Common myeloid progenitor, CD34-positive (primary cell): ENCODE data around the gene IGSF6.
A peak's percentile ranks its signal among the peaks of the same experiment; 100 is the strongest.

ENCODE experiments used
- CTCF ChIA-PET: fragments of 350-600 bp; sonication (Branson Sonifier 250); formaldehyde crosslinking; loops from one replicate; lab custom pipeline; 2021; ENCODE audit warnings: antibody characterized with exemption; lab: Charles Lee
- POLR2A ChIA-PET: fragments of 350-600 bp; sonication (Branson Sonifier 250); formaldehyde crosslinking; loops from one replicate; lab custom pipeline; 2021; ENCODE audit warnings: antibody characterized with exemption; lab: Charles Lee
- DNase-seq, 3 donors: peaks; one replicate each; pipeline versions ENCODE4 v3.0.0 to v3.0.0-alpha.2; 2013
- H3K27ac ChIP-seq, 2 experiments: 1 replicate in 1 of 2; 2 replicates in 1 of 2; pipeline ENCODE4 v1.7.0; 2013; ENCODE audit warnings: inconsistent platforms in 2 of 2, low read length in 2 of 2, mild to moderate bottlenecking in 2 of 2, low read depth in 1 of 2, moderate library complexity in 1 of 2; ENCODE audit not compliant: severe bottlenecking in 2 of 2, insufficient read depth in 1 of 2, poor library complexity in 1 of 2
- H3K27me3 ChIP-seq, 5 experiments: replicated peaks in 2 of 5; 1 replicate in 3 of 5; 2 replicates in 2 of 5; pipeline versions ENCODE4 v1.6.1 to v1.7.0; 2013; ENCODE audit warnings: low read length in 4 of 5, mild to moderate bottlenecking in 2 of 5, moderate library complexity in 2 of 5, inconsistent platforms in 1 of 5; ENCODE audit not compliant: insufficient read depth in 5 of 5, control insufficient read depth in 4 of 5
- H3K36me3 ChIP-seq, 4 experiments: 1 replicate in 2 of 4; 2 replicates in 2 of 4; pipeline versions ENCODE4 v1.6.1 to v1.7.0; 2013; ENCODE audit warnings: low read length in 3 of 4, control low read depth in 1 of 4, mild to moderate bottlenecking in 1 of 4; ENCODE audit not compliant: control insufficient read depth in 4 of 4, insufficient read depth in 4 of 4
- H3K4me1 ChIP-seq, 4 experiments: 1 replicate in 3 of 4; 2 replicates in 1 of 4; pipeline versions ENCODE4 v1.6.1 to v1.7.1; 2013; ENCODE audit warnings: low read length in 3 of 4, mild to moderate bottlenecking in 3 of 4, control low read depth in 1 of 4, inconsistent platforms in 1 of 4, moderate library complexity in 1 of 4; ENCODE audit not compliant: control insufficient read depth in 4 of 4, insufficient read depth in 4 of 4; ENCODE audit errors: control extremely low read depth in 1 of 4
- H3K4me3 ChIP-seq, 7 experiments: 1 replicate in 4 of 7; 2 replicates in 3 of 7; pipeline versions ENCODE4 v1.5.1 to v1.7.0; 2013; ENCODE audit warnings: mild to moderate bottlenecking in 7 of 7, low read length in 6 of 7, moderate library complexity in 6 of 7, inconsistent platforms in 2 of 7, low read depth in 2 of 7, control low read depth in 1 of 7; ENCODE audit not compliant: insufficient read depth in 4 of 7, control insufficient read depth in 1 of 7; ENCODE audit errors: extremely low read depth in 1 of 7
- H3K9me3 ChIP-seq, 5 experiments: 1 replicate in 4 of 5; 2 replicates in 1 of 5; pipeline versions ENCODE4 v1.6.1 to v1.7.1; 2013; ENCODE audit warnings: low read length in 4 of 5, mild to moderate bottlenecking in 2 of 5, inconsistent platforms in 1 of 5, low read depth in 1 of 5, moderate library complexity in 1 of 5; ENCODE audit not compliant: control insufficient read depth in 4 of 5, insufficient read depth in 2 of 5; ENCODE audit errors: control extremely low read depth in 1 of 5
- WGBS: methylation state at CpG from one replicate; pipeline ENCODE4 v1.1.5; 2013; ENCODE audit not compliant: insufficient coverage; 5-methylcytosine and 5-hydroxymethylcytosine counted together

The IGSF6 gene

DNA sequence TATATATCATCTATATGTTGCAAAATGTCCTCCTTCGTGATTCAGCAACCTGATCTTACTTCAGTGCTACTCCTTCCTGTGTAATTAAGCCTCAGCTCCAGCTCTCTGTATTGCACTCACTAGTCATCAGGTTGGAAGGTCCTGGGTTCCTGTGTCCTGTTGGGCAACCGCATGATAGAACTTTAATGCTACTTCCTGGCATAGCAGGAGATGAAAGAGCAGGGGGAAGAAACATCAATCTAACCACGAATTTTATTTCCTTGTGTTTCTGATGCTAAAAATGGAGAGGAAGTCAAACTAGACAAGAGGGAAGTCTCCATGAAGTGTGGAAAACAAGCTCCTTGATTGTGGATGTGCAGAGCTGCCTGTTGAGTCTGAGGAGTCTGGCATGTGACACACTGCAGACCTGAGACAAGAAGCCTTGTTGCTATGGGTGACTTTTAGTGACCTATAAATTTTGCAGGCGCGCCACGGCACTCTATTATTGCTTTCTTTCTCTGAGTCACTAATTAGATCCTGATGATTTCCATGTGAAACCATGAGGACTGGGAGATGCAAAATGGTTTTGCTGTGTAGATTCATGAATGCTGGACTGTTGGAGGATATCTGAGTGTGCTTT lies 25.6 kb downstream of the IGSF6 start:
- DNase-seq: peak; percentile 34 to 84 (median 79)
- H3K9me3 ChIP-seq: peaks cover 0 to 4% (median 0%) of the 10 kb centered on the region in 5 experiments
- CTCF ChIA-PET: interaction anchor here (1.2 to 1.6 kb wide), 2 partner anchors 22 to 35 kb away, joined by 4 to 6 read pairs; no protein-coding TSS in a partner anchor
- peaks cover 21 to 42% (median 29%) of the 10 kb centered on the region in 4 experiments for H3K36me3 ChIP-seq
- no peaks in the 10 kb centered on the region for H3K27me3 ChIP-seq
- H3K4me3 ChIP-seq: peak overlapping the region in 2 of 7 experiments; percentile 4 to 31
- POLR2A ChIA-PET: interaction anchor here (0.8 to 1.1 kb wide), 2 partner anchors 10 kb away, joined by 3 to 5 read pairs; no protein-coding TSS in a partner anchor
- WGBS: 28% methylated on average over 6 of the region's 6 CpGs
- peaks cover 2 to 22% (median 13%) of the 10 kb centered on the region in 4 experiments for H3K4me1 ChIP-seq
- peak overlapping the region in 1 of 2 experiments; percentile 52 for H3K27ac ChIP-seq

- H3K4me3 ChIP-seq: no peak overlapping the region
- peaks cover 21 to 42% (median 29%) of the 10 kb centered on the region in 4 experiments for H3K36me3 ChIP-seq
- peaks cover 2 to 30% (median 13%) of the 10 kb centered on the region in 4 experiments for H3K4me1 ChIP-seq
- no CpG with 5 or more reads among the region's 1 CpG for WGBS
- DNase-seq: no peak
- no peaks in the 10 kb centered on the region for H3K27me3 ChIP-seq
- H3K9me3 ChIP-seq: peaks cover 0 to 4% (median 0%) of the 10 kb centered on the region in 5 experiments
- POLR2A ChIA-PET: no interaction called here
- CTCF ChIA-PET: interaction anchor here (1.0 kb wide), 2 partner anchors 17 to 83 kb away, joined by 3 read pairs; no protein-coding TSS in a partner anchor
- H3K27ac ChIP-seq: no peak overlapping the region
Observed at GRCh38 chr16:21625026-21625425, 27.4 kb downstream of the IGSF6 start.

DNA sequence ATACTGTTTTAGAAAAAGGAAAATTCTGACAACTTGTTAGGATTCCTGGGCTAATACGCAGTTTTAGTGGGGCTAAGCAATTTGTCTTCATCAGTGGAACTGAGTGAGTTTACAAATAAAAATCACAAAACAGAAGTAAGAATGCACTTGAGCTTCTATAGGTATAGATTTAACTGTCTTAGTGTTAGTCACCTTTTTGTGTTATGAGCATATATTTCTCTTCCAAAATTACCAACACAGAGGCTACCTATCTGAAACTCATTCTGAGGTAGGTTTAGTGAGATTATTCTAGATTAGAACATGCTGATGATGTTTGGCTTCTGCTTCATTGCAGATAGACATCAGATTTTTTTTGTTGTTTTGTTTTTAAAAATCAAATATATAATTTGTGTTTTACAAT lies 29.9 kb downstream of the IGSF6 start:
- no peaks in the 10 kb centered on the region for H3K9me3 ChIP-seq
- no peaks in the 10 kb centered on the region for H3K27me3 ChIP-seq
- no peak overlapping the region for H3K4me3 ChIP-seq
- H3K36me3 ChIP-seq: peaks cover 7 to 34% (median 18%) of the 10 kb centered on the region in 4 experiments
- POLR2A ChIA-PET: interaction anchor here (0.5 kb wide), 1 partner anchor 16 kb away, joined by 3 read pairs; no protein-coding TSS in a partner anchor
- no peak for DNase-seq
- CTCF ChIA-PET: interaction anchor here (0.7 to 1.5 kb wide), 4 partner anchors 18 to 35 kb away, joined by 3 to 4 read pairs (median 3); no protein-coding TSS in a partner anchor
- H3K27ac ChIP-seq: no peak overlapping the region
- H3K4me1 ChIP-seq: peaks cover 9 to 46% (median 21%) of the 10 kb centered on the region in 4 experiments
- no CpG with 5 or more reads among the region's 1 CpG for WGBS

DNA sequence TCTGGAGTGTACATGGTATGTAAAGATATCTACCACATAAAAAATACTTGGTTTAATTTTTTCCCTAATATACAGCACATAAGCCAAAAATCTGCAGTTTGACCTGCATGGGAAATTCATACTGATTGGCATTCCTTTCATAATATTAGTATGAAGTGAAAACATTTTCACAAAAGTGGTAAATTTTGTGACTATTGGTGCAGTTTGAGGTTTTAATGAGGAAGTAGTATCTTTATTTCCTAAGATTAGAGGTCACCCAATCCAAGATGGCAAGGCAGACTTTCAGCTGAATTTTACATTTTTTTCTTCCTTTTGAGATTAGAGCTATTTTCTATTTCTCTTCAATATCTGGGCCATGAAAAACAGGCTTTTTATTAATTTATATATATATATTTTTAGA lies 31.8 kb downstream of the IGSF6 start:
- peaks cover 19 to 49% (median 26%) of the 10 kb centered on the region in 4 experiments for H3K4me1 ChIP-seq
- DNase-seq: no peak
- H3K4me3 ChIP-seq: no peak overlapping the region
- no peak overlapping the region for H3K27ac ChIP-seq
- ChIA-PET CTCF (interaction anchor here (1.5 kb wide), 3 partner anchors 15 to 20 kb away, joined by 3 to 4 read pairs (median 3); no protein-coding TSS in a partner anchor), POLR2A (no interaction called here)
- H3K9me3 ChIP-seq: no peaks in the 10 kb centered on the region
- peaks cover 7 to 34% (median 16%) of the 10 kb centered on the region in 4 experiments for H3K36me3 ChIP-seq
- H3K27me3 ChIP-seq: no peaks in the 10 kb centered on the region

DNA sequence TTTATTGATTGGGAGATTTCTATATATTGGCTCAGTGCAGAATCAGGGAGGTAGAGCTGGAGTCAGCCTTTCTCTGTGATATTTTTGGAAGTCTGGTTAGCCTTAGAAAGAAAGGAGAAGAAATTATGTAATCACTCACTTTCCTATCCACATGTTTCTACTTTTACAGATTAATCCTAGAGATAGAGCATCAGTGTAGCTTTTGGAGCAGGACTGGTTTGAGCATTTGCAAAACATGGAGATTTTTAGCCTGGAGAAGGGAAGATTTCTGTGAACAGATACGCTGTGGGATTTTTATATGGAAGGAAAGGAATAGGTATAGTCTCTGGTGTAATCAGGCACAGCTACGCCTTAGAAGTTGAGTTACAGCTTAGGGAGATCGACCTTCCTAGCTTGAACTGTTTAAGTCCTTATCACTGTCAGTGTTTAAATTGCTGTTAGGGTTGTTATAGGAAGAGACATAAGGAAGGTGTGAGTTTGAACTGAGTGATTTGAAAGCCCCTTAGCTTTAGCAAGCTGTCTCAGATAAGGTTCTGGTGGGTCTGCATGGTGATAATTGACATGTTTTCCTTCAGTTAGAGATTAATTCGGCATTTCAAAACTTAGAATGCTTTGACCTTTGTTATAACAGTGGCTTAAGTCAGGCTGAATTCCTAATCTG lies 32.5 kb downstream of the IGSF6 start:
- WGBS: 96% methylated on average over 3 of the region's 4 CpGs
- Histone ChIP-seq H3K9me3 (no peaks in the 10 kb centered on the region), H3K4me3 (no peak overlapping the region), H3K36me3 (peaks cover 8 to 30% (median 10%) of the 10 kb centered on the region in 4 experiments), H3K27me3 (no peaks in the 10 kb centered on the region), H3K27ac (no peak overlapping the region), H3K4me1 (peaks cover 22 to 50% (median 31%) of the 10 kb centered on the region in 4 experiments)
- DNase-seq: no peak
- ChIA-PET CTCF (interaction anchor here (1.5 kb wide), 1 partner anchor 17 kb away, joined by 3 read pairs; no protein-coding TSS in a partner anchor), POLR2A (no interaction called here)

GRCh38 chr16:21618281-21618680 lies 34.1 kb downstream of the IGSF6 start:
- ChIA-PET POLR2A (interaction anchor here (1.0 kb wide), 1 partner anchor 10 kb away, joined by 5 read pairs; no protein-coding TSS in a partner anchor), CTCF (interaction anchor here (1.4 kb wide), 1 partner anchor 20 kb away, joined by 3 read pairs; no protein-coding TSS in a partner anchor)
- no peaks in the 10 kb centered on the region for H3K9me3 ChIP-seq

More at GRCh38 chr16:21618281-21618680, 34.1 kb downstream of the IGSF6 start:
- no peak overlapping the region for H3K4me3 ChIP-seq
- H3K4me1 ChIP-seq: peaks cover 22 to 56% (median 34%) of the 10 kb centered on the region in 4 experiments
- DNase-seq: no peak
- peak overlapping the region; percentile 74 to 79 for H3K27ac ChIP-seq
- peaks cover 5 to 28% (median 7%) of the 10 kb centered on the region in 4 experiments for H3K36me3 ChIP-seq
- WGBS: no CpG with 5 or more reads among the region's 5 CpGs
- H3K27me3 ChIP-seq: no peaks in the 10 kb centered on the region
